Measurements from ENCODE around the gene COBLL1.

GRCh38 chr2:164840930-164841718 is 499 bp downstream of the COBLL1 start:
- TF ChIP-seq REST (IDR thresholded peaks at IDR 0.05; ENCODE audit: low read depth) = no peak
- TF ChIP-seq TAF1 (IDR thresholded peaks at IDR 0.05; ENCODE audit: low read depth) = no peak; the same call in 1 of the 2 replicates
- TF ChIP-seq EGR1 (IDR thresholded peaks at IDR 0.05) = no peak; the same call in 1 of the 2 replicates
- no peak; the same call in 1 of the 2 replicates for TF ChIP-seq RAD21 (IDR thresholded peaks at IDR 0.05; ENCODE audit: low read depth)
- no peak for TF ChIP-seq EP300 (IDR thresholded peaks at IDR 0.05; ENCODE audit: borderline replicate concordance)
- TF ChIP-seq CREB1 (IDR thresholded peaks at IDR 0.05; ENCODE audit: low read depth) = no peak
- no peak for TF ChIP-seq FOXM1 (IDR thresholded peaks at IDR 0.05; ENCODE audit: borderline replicate concordance, low read depth)
- TF ChIP-seq ZBTB7A (IDR thresholded peaks at IDR 0.05; ENCODE audit: low read depth) = no peak
- TF ChIP-seq MAX (IDR thresholded peaks at IDR 0.05) = peak; percentile 56
- peak; percentile 25; the same call in 1 of the 2 replicates for TF ChIP-seq YY1 (IDR thresholded peaks at IDR 0.05; ENCODE audit: low read depth)
- no peak for TF ChIP-seq NFIC (IDR thresholded peaks at IDR 0.05)
- no peak for TF ChIP-seq CEBPB (IDR thresholded peaks at IDR 0.05)

Measured in Ishikawa (cell line).